HEK293T (cell line): ENCODE measurements around the gene TRABD2A.

ENCODE experiments used
- ARNT ChIP-seq: fragments of 450-650 bp; IDR thresholded peaks from 2 replicates; pipeline ENCODE4 v1.6.1; 2017; ENCODE audit warnings: mild to moderate bottlenecking
- CTBP1 ChIP-seq: fragments of 450-650 bp; IDR thresholded peaks from 2 replicates; pipeline ENCODE4 v1.6.1; 2016; ENCODE audit warnings: borderline replicate concordance
- FOXA1 ChIP-seq: fragments of 450-650 bp; IDR thresholded peaks from 2 replicates; pipeline ENCODE4 v1.6.1; 2016; ENCODE audit warnings: mild to moderate bottlenecking
- FOXK2 ChIP-seq: fragments of 450-650 bp; IDR thresholded peaks from 2 replicates; pipeline ENCODE4 v1.6.1; 2016; ENCODE audit warnings: mild to moderate bottlenecking
- FOXM1 ChIP-seq: fragments of 450-650 bp; IDR thresholded peaks from 2 replicates; pipeline ENCODE4 v1.6.1; 2017; ENCODE audit warnings: mild to moderate bottlenecking, borderline replicate concordance
- L3MBTL2 ChIP-seq: fragments of 450-650 bp; conservative IDR thresholded peaks from 2 replicates; pipeline ENCODE4 v1.6.1; 2016; ENCODE audit warnings: mild to moderate bottlenecking
- SP1 ChIP-seq: fragments of 450-650 bp; IDR thresholded peaks from 2 replicates; pipeline ENCODE4 v1.6.1; 2017
- ZNF384 ChIP-seq: fragments of 450-650 bp; IDR thresholded peaks from 2 replicates; pipeline ENCODE4 v1.6.1; 2016
- TF ChIP-seq, protein P1 (sequence below): fragments of 450-650 bp; IDR thresholded peaks from 2 replicates; pipeline ENCODE4 v1.6.1; 2016

DNA sequence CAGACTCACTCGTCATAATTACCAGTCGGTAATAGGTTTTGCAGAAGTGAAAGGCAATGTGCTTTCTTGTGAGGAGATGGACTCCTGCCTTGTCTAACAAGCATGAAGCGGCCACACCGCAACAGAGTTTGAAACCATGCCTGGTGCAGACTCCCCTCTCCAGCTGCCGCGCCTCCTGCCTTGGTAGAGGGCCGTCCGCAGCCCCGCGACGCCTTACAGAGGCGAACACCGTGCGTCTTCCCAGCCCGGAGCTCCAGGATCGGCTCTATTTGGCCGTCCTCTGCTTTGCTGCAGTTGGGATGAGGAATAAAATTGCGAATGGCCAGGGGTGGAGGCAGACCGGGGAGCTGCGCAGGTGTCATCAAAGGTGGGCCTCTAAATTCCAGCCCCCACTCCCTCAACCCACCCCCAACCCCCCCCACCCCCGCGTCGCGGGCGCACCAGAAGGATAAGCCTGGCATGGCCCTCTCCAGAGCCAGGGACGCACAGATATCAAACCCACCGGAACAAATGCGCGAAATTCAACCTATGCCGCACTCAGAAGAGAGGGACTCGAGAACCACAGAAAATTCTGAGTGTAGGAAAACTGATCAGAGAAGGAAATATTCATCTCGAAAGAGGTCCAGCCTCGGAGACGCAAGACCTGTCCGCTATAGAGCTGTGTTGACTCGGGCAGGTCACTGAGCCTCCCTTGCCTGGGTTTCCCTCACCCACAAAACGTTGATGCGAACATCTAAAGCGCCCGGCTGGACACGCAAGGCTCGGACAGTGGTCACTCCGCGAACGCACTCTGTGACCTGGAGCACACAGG is 1.1 kb downstream of the TRABD2A start:
- TF ChIP-seq ZNF384 (no peak), CTBP1 (no peak), FOXM1 (no peak), SP1 (no peak), FOXA1 (no peak), L3MBTL2 (no peak), FOXK2 (no peak), ARNT (no peak)
- TF ChIP-seq, protein P1, sequence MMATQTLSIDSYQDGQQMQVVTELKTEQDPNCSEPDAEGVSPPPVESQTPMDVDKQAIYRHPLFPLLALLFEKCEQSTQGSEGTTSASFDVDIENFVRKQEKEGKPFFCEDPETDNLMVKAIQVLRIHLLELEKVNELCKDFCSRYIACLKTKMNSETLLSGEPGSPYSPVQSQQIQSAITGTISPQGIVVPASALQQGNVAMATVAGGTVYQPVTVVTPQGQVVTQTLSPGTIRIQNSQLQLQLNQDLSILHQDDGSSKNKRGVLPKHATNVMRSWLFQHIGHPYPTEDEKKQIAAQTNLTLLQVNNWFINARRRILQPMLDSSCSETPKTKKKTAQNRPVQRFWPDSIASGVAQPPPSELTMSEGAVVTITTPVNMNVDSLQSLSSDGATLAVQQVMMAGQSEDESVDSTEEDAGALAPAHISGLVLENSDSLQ: no peak
